ENCODE results near the gene RPL36AL. TPM values are rescaled to one million over a fixed set of nuclear protein-coding genes. Genes with fewer than 3 reads are reported as not detected.

Gene RPL36AL
- total and polyA plus RNA-seq, 10 of the 15 experiments (the other 5 are each of a cell fraction or from before 2014, with no cell fraction given) = 222 to 1,379 (median 545) TPM

GRCh38 chr14:49621114-49621881 is 872 bp upstream of the RPL36AL start (continued):
- TF ChIP-seq ZBTB4 (CRISPR knock-in tag; IDR thresholded peaks at IDR 0.05) (no peak), CTCF (IDR thresholded peaks at IDR 0.05 in 2 of 3, conservative IDR thresholded peaks at IDR 0.05 in 1 of 3; ENCODE audit: control insufficient read depth in 2 of 3, extremely low read depth in 1 of 3, insufficient read depth in 1 of 3, low read depth in 3 of 3, low read length in 3 of 3) (no peak), CEBPB (IDR thresholded peaks at IDR 0.05; ENCODE audit: borderline replicate concordance in 1 of 2, low read depth in 2 of 2, low read length in 2 of 2) (no peak), ZSCAN29 (IDR thresholded peaks at IDR 0.05) (no peak), KDM1A (IDR thresholded peaks at IDR 0.05; ENCODE audit: borderline replicate concordance) (no peak), NFIC (IDR thresholded peaks at IDR 0.05; ENCODE audit: low read depth, low read length) (no peak), HDGF (IDR thresholded peaks at IDR 0.05) (no peak), CREB1 (IDR thresholded peaks at IDR 0.05; ENCODE audit: low read depth) (no peak), ZBED1 (IDR thresholded peaks at IDR 0.05; ENCODE audit: borderline replicate concordance) (0 out of 2 replicates have a peak, but pooled peaks have one; percentile 16), IKZF2 (IDR thresholded peaks at IDR 0.05) (no peak), BCLAF1 (IDR thresholded peaks at IDR 0.05) (no peak), HCFC1 (IDR thresholded peaks at IDR 0.05; ENCODE audit: low read length) (no peak), POU2F2 (IDR thresholded peaks at IDR 0.05; ENCODE audit: borderline replicate concordance, low read depth, low read length) (no peak), SIX5 (IDR thresholded peaks at IDR 0.05; ENCODE audit: low read depth, low read length, severe bottlenecking) (no peak), NBN (IDR thresholded peaks at IDR 0.05) (no peak), STAT1 (conservative IDR thresholded peaks at IDR 0.05) (no peak), STAT3 (IDR thresholded peaks at IDR 0.05; ENCODE audit: low read depth, low read length) (no peak)
